ENCODE results near the gene BACH1. TPM values are rescaled to one million over a fixed set of nuclear protein-coding genes. Genes with fewer than 3 reads are reported as not detected.

BACH1 gene
- total RNA-seq: 75.2 and 95.8 TPM in 2 replicates

GRCh38 chr21:29298348-29299045, at the start of gene BACH1:
Gene BACH1 (plus strand): TSS chr21:29298922. CDS start chr21:29321281, 22,359 bp downstream.

Other genes starting within 250 kb of the BACH1 start
- 193 and 266 TPM in 2 replicates for gene CCT8, start 225.3 kb upstream of the BACH1 start, total RNA-seq
- gene MAP3K7CL, start 168.3 kb upstream of the BACH1 start, total RNA-seq: 22.7 and 23.3 TPM in 2 replicates

Measured in smooth muscle cell of trachea (primary cell).